Measurements from ENCODE around the gene LIMK2. TPM values are rescaled to one million over a fixed set of nuclear protein-coding genes. Genes with fewer than 3 reads are reported as not detected.

The LIMK2 gene
- 6.5 to 9.1 TPM (median 8.6 TPM) in 5 replicates for total RNA-seq (2022; extraction: Qiagen RNA extraction)

GRCh38 chr22:31211862-31212730 lies at the start of gene LIMK2:
LIMK2 (plus strand) TSS chr22:31212298; CDS start chr22:31212409, 111 bp downstream.

DNA sequence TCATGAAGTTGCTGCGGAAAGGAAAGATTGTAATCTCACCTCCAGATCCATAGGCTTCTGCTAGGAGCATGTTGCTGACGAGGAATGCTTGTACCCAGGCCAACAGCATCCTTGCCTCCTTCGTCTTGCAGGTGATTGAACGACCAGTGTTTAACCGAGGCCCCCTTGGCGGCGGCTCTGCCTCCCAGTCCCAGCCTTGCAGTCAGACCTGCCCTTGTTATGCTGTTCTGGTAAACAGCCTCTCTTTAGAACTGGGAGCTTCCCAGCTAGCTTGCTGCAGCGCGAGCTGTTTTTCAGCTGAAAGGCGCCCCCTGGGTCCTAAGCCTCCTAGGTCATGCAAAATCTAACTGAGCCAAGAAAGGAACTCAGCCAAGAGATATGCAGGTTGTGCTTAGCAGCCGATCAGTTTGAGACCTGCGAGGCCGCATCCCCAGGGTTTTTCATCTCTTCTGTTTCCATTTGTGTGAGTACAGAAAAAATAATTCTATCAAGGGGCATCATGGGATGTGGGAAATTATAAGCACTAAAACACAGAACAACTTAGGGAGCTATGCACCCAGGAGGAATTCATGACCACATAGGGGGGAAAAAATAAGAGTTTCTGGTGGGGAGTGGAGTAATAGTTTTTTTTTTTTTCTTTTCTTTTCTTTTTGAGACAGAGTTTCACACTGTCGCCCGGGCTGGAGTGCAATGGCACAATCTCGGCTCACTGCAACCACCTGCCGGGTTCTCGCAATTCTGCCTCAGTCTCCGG lies 80.3 kb downstream of the LIMK2 start, which contains the start of gene PIK3IP1:
PIK3IP1 (minus strand) TSS at position 253 of the 754 bp plus-strand sequence; CDS start at position 109, 144 bp downstream.

Other genes starting within 250 kb of the LIMK2 start
- 13.0 to 15.6 TPM (median 15.2 TPM) in 5 replicates for gene MORC2, start 243.5 kb upstream of the LIMK2 start, total RNA-seq (2022; extraction: Qiagen RNA extraction)
- gene TUG1, start 243.0 kb upstream of the LIMK2 start, total RNA-seq (2022; extraction: Qiagen RNA extraction), result 24.9 to 30.5 TPM (median 29.1 TPM) in 5 replicates
- gene SMTN, start 131.0 kb upstream of the LIMK2 start, total RNA-seq (2022; extraction: Qiagen RNA extraction), result 27.3 to 33.2 TPM (median 30.1 TPM) in 5 replicates
- gene SELENOM, start 104.7 kb upstream of the LIMK2 start, total RNA-seq (2022; extraction: Qiagen RNA extraction), result 56.8 to 79.9 TPM (median 72.3 TPM) in 5 replicates
- 0.50 to 0.78 TPM (median 0.72 TPM) in 5 replicates for gene INPP5J, start 89.3 kb upstream of the LIMK2 start, total RNA-seq (2022; extraction: Qiagen RNA extraction)
- gene PLA2G3, start 71.8 kb upstream of the LIMK2 start, total RNA-seq (2022; extraction: Qiagen RNA extraction), result not detected in 5 replicates
- gene RNF185, start 52.1 kb upstream of the LIMK2 start, total RNA-seq (2022; extraction: Qiagen RNA extraction), result 22.4 to 25.0 TPM (median 22.7 TPM) in 5 replicates
- gene PIK3IP1, start 80.2 kb downstream of the LIMK2 start, total RNA-seq (2022; extraction: Qiagen RNA extraction), result 1.0 to 1.5 TPM (median 1.3 TPM) in 5 replicates
- 16.4 to 22.6 TPM (median 21.1 TPM) in 5 replicates for gene PATZ1, start 134.0 kb downstream of the LIMK2 start, total RNA-seq (2022; extraction: Qiagen RNA extraction)
- gene DRG1, start 187.3 kb downstream of the LIMK2 start, total RNA-seq (2022; extraction: Qiagen RNA extraction), result 55.0 to 92.0 TPM (median 57.4 TPM) in 5 replicates

All from A549 treated with CORT108297 at 1 μM for 4 hours (cell line).